Dendritic cell treated with granulocyte-macrophage colony-stimulating factor and Interleukin-4, amounts not matched to agents 40 ng/mL and 50 ng/mL, for 4 days (primary cell): ENCODE data around the gene AGA.
A peak's percentile ranks its signal among the peaks of the same experiment; 100 is the strongest.

ENCODE experiments used
- H3K27ac Mint-ChIP-seq: one replicate; pipeline ENCODE4 v1.8.0; 2022; ENCODE audit warnings: mild to moderate bottlenecking, mixed read lengths
- H3K27me3 Mint-ChIP-seq: one replicate; pipeline ENCODE4 v1.8.0; 2022; ENCODE audit warnings: mild to moderate bottlenecking, mixed read lengths
- H3K36me3 Mint-ChIP-seq: one replicate; pipeline ENCODE4 v1.8.0; 2022; ENCODE audit warnings: low read depth, mixed read lengths
- H3K4me1 Mint-ChIP-seq: one replicate; pipeline ENCODE4 v1.8.0; 2022; ENCODE audit warnings: low read depth, mixed read lengths
- H3K4me3 Mint-ChIP-seq: one replicate; pipeline ENCODE4 v1.8.0; 2022; ENCODE audit warnings: mild to moderate bottlenecking, moderate library complexity, mixed read lengths
- H3K9me3 Mint-ChIP-seq: one replicate; pipeline ENCODE4 v1.8.0; 2022; ENCODE audit warnings: mixed read lengths
- intact Hi-C: fragments of 100-400 bp; cut with micrococcal nuclease; formaldehyde crosslinking; loops from one replicate; pipeline ENCODE4 v1.15.0; 2022

Gene AGA

DNA sequence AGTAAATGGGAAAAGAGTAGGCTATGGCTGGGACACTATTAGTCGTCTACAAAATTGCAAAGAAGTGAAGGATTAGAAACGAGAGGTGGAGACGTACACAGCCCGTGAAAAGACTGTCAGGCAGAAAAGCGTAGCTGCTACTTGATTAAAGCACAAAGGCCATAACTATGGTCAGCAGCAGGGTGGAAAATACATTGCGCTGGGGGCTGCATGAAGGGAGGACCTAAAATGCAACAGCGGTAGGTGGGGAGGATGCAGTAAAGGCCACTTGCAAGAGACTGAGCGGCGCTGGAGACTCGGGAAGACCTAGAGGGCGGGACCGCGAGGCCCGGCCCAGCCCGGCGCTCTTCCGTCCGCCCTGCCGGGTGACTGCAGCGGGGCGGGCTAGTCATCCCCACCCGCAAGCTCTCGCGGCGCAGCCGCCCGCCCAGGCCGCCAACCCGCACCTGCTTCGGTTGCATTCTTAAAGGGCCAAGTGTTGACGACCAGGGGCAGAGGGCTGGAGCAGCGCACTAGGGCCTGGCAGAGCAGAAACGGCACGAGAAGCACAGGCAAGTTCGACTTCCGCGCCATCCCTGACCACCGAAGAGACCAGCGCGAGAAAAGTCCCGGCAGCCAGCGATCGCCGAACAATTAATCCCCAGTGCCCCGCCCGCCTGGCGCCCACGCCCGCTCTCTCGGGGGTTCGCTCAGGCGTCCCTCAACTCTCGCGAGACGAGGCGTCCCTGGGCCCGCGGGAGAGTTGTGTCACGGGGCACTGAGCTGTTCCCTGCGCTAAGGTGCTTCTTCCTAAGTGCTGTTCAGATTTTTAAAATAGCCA, at the start of gene AGA:
TSS of gene AGA (minus strand) at position 635 of the 820 bp plus-strand sequence. CDS start at position 573, 62 bp downstream.
- Mint-ChIP-seq H3K4me3 (peak within 1 kb of the TSS; percentile 90), H3K27me3 (no peaks in the 10 kb centered on the region), H3K27ac (peak within 1 kb of the TSS; percentile 98), H3K36me3 (peaks cover 34% of the 10 kb centered on the region), H3K9me3 (no peaks in the 10 kb centered on the region), H3K4me1 (peaks cover 25% of the 10 kb centered on the region)
- intact Hi-C loops, result loop anchor here (1.0 to 5.0 kb wide), 2 partner anchors 133 to 190 kb away; partner anchors contain the start of gene NEIL3

DNA sequence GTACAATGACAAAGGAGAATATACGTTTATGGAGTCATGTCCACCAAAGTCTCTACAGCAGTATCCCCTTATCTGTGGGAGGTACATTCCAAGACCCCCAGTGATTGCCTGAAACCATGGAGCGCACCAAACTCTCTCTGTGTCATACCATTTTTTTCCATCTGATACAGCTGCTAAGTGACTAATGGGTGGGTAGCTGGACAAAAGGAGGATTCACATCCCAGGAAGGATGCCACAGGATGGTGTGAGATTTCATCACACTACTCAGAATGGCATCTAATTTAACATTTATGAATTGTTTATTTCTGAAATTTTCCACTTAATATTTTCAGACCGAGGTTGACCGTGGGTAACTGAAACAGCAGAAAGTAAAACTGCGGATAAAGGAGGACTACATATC, 49.8 kb upstream of the AGA start:
- Mint-ChIP-seq H3K4me1 (peaks cover 4% of the 10 kb centered on the region), H3K9me3 (no peaks in the 10 kb centered on the region), H3K27me3 (no peaks in the 10 kb centered on the region), H3K36me3 (no peaks in the 10 kb centered on the region), H3K27ac (no peak overlapping the region), H3K4me3 (no peak overlapping the region)
- intact Hi-C loops, result no loop called here

DNA sequence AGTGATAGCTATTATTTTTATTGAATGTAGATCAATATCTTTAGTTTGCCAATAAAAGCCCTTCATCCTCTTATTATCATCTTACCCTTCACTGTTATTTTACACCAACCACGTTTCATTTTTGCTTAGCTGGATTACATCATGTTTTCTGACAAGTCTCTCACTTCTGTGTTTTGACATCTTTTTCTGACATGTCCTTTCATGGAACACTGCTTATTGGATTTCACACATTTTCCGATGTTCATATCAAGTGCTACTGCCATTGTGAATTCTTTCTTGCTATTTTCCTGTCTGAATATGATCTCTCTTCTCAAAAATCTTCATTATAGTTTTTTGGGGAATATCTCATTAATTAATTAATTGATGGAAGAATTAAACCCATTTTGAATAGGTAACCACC, 48.5 kb upstream of the AGA start:
- intact Hi-C loops, result no loop called here
- Mint-ChIP-seq H3K9me3 (no peaks in the 10 kb centered on the region), H3K4me1 (peaks cover 4% of the 10 kb centered on the region)

DNA sequence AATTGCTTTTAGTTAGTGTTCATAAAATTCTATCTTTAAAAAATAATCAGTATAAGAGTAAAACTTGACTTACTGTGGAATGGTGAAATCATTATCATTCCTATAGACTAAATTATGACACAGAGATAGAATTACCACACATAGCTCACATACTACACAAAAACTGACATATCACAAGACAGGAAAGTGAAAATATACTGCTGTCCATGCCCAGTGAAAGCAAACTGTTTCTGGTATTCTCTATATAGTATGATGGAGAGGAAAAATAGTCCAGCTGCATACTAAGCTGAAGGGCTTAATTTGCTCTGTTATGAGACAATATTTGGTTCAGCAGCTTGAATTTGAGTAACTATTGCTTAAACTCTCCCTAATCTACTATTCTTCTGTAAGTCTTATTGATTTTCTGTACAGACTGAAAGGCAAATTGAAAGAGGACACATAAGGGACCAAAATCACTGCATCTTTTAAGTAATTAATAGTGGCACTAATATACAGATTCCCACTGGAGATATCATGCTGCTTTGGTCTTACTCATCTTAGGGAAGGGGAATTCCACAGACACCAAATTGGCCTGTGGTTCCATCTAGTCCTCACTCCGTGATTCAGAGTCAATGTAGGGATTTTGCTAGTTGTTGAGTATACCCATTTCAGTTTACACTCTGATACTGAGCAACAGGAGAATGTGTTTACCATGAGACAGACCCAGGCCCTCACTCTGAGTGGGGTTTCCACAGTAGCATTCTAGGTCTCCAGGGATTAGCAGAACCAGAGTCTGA, 47.4 kb upstream of the AGA start:
- Mint-ChIP-seq H3K4me1 (peaks cover 4% of the 10 kb centered on the region), H3K27ac (no peak overlapping the region), H3K36me3 (no peaks in the 10 kb centered on the region), H3K9me3 (no peaks in the 10 kb centered on the region), H3K4me3 (no peak overlapping the region), H3K27me3 (no peaks in the 10 kb centered on the region)
- intact Hi-C loops, result no loop called here

More for the DNA sequence above, 48.5 kb upstream of the AGA start:
- Mint-ChIP-seq H3K27me3 (no peaks in the 10 kb centered on the region), H3K4me3 (no peak overlapping the region), H3K27ac (no peak overlapping the region), H3K36me3 (no peaks in the 10 kb centered on the region)

- H3K9me3 Mint-ChIP-seq, result no peaks in the 10 kb centered on the region
- intact Hi-C loops, result no loop called here
- no peaks in the 10 kb centered on the region for H3K27me3 Mint-ChIP-seq
- no peak overlapping the region for H3K27ac Mint-ChIP-seq
- H3K4me1 Mint-ChIP-seq, result peaks cover 12% of the 10 kb centered on the region
- H3K4me3 Mint-ChIP-seq, result no peak overlapping the region
- H3K36me3 Mint-ChIP-seq, result no peaks in the 10 kb centered on the region
These were observed 45.7 kb upstream of the AGA start for GRCh38 chr4:177487977-177488376.

- intact Hi-C loops, result no loop called here
- Mint-ChIP-seq H3K27ac (no peak overlapping the region), H3K27me3 (no peaks in the 10 kb centered on the region), H3K4me3 (no peak overlapping the region), H3K36me3 (no peaks in the 10 kb centered on the region), H3K4me1 (peaks cover 12% of the 10 kb centered on the region), H3K9me3 (no peaks in the 10 kb centered on the region)
These were observed 43.3 kb upstream of the AGA start for GRCh38 chr4:177485528-177485927.

- Mint-ChIP-seq H3K4me1 (peaks cover 12% of the 10 kb centered on the region), H3K36me3 (no peaks in the 10 kb centered on the region), H3K27me3 (no peaks in the 10 kb centered on the region), H3K9me3 (no peaks in the 10 kb centered on the region), H3K27ac (no peak overlapping the region), H3K4me3 (no peak overlapping the region)
- intact Hi-C loops, result no loop called here
These were observed 42.4 kb upstream of the AGA start for GRCh38 chr4:177484613-177485021.

DNA sequence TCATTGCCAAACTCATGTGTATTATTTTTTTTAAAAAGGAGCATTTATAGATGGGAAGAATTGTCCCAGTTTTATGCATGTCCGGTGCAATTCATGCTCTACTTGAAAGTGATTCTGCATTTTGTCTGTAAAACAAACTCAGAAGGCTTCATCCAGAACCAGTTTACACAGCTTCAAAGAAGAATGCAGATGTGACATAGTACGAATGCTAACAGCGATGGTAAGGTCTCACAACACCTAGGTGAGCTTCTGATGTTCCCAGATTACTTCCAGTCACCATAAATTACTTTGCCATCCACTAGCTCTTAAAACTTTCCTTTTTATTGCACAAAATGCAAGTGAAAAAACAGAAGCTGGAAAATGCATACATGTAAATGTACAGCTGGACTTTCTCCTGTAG, 41.5 kb upstream of the AGA start:
- H3K27me3 Mint-ChIP-seq, result no peaks in the 10 kb centered on the region
- H3K27ac Mint-ChIP-seq, result no peak overlapping the region
- no peaks in the 10 kb centered on the region for H3K9me3 Mint-ChIP-seq
- peaks cover 12% of the 10 kb centered on the region for H3K4me1 Mint-ChIP-seq
- H3K4me3 Mint-ChIP-seq, result no peak overlapping the region
- no peaks in the 10 kb centered on the region for H3K36me3 Mint-ChIP-seq
- intact Hi-C loops, result no loop called here

- Mint-ChIP-seq H3K36me3 (no peaks in the 10 kb centered on the region), H3K4me3 (no peak overlapping the region), H3K4me1 (peaks cover 12% of the 10 kb centered on the region), H3K9me3 (no peaks in the 10 kb centered on the region), H3K27me3 (no peaks in the 10 kb centered on the region), H3K27ac (no peak overlapping the region)
- intact Hi-C loops, result no loop called here
These were observed 41.0 kb upstream of the AGA start for GRCh38 chr4:177483271-177483670.

- Mint-ChIP-seq H3K4me1 (peaks cover 9% of the 10 kb centered on the region), H3K27me3 (no peaks in the 10 kb centered on the region), H3K9me3 (no peaks in the 10 kb centered on the region), H3K36me3 (no peaks in the 10 kb centered on the region), H3K4me3 (no peak overlapping the region), H3K27ac (no peak overlapping the region)
- intact Hi-C loops, result no loop called here
These were observed 40.1 kb upstream of the AGA start for GRCh38 chr4:177482367-177482766.

GRCh38 chr4:177480795-177481194, 38.6 kb upstream of the AGA start:
- no peaks in the 10 kb centered on the region for H3K9me3 Mint-ChIP-seq
- no peaks in the 10 kb centered on the region for H3K36me3 Mint-ChIP-seq
- H3K27me3 Mint-ChIP-seq, result no peaks in the 10 kb centered on the region
- no peak overlapping the region for H3K4me3 Mint-ChIP-seq
- intact Hi-C loops, result no loop called here
- no peak overlapping the region for H3K27ac Mint-ChIP-seq
- peaks cover 7% of the 10 kb centered on the region for H3K4me1 Mint-ChIP-seq

DNA sequence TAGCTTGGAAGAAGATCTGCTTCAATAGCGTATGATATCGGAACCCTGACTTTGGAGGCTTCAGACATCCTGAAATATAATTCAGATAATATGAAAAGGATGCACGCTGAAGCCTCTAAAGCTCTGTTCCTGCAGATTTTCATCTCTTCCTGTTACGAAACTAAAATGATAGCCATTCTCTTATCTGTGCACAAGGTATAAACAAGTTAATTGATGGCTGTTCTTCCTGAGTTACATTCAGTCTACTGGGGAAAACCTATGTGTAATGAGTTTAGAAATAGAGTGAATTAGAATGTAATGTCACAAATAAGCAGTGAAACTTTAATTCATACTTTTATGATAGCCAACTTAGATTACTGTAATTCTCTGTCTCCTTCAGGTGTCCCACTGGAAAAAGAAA, 36.8 kb upstream of the AGA start:
- H3K4me3 Mint-ChIP-seq, result no peak overlapping the region
- no peak overlapping the region for H3K27ac Mint-ChIP-seq
- H3K9me3 Mint-ChIP-seq, result no peaks in the 10 kb centered on the region
- H3K4me1 Mint-ChIP-seq, result peaks cover 7% of the 10 kb centered on the region
- intact Hi-C loops, result no loop called here
- H3K36me3 Mint-ChIP-seq, result no peaks in the 10 kb centered on the region
- no peaks in the 10 kb centered on the region for H3K27me3 Mint-ChIP-seq

GRCh38 chr4:177478496-177478895, 36.3 kb upstream of the AGA start:
- intact Hi-C loops, result no loop called here
- peaks cover 4% of the 10 kb centered on the region for H3K4me1 Mint-ChIP-seq
- no peaks in the 10 kb centered on the region for H3K9me3 Mint-ChIP-seq
- no peak overlapping the region for H3K27ac Mint-ChIP-seq
- H3K36me3 Mint-ChIP-seq, result no peaks in the 10 kb centered on the region
- H3K27me3 Mint-ChIP-seq, result no peaks in the 10 kb centered on the region
- H3K4me3 Mint-ChIP-seq, result no peak overlapping the region

DNA sequence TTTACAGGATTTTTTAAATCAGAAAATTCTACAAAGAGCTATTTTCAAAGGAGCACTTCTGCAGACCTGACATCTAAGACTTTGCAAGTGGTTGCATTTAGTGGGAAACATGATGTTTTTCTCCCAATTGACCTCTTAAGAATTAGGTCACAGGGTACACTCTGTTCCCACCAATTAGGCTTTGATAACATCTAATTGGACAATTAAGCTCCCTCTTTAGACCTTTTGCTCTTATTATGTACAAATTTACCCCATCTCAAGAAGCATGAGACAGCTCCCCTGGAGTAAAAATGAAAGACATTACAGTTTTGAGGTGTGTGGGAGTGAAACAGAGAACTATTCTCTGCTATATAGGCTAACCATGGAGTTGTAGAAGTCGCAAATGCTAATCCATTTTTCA, 31.8 kb upstream of the AGA start:
- no peak overlapping the region for H3K27ac Mint-ChIP-seq
- no peaks in the 10 kb centered on the region for H3K27me3 Mint-ChIP-seq
- intact Hi-C loops, result no loop called here
- H3K9me3 Mint-ChIP-seq, result peaks cover 9% of the 10 kb centered on the region
- H3K36me3 Mint-ChIP-seq, result no peaks in the 10 kb centered on the region
- no peaks in the 10 kb centered on the region for H3K4me1 Mint-ChIP-seq
- H3K4me3 Mint-ChIP-seq, result no peak overlapping the region
